Non-pigmented ciliary epithelial cell (primary cell): ENCODE results near the gene ABCC2.

ENCODE experiments used
- DNase-seq: peaks from one replicate; pipeline ENCODE4 v3.0.0-alpha.2; 2010; ENCODE audit warnings: low read depth

Gene ABCC2

DNA sequence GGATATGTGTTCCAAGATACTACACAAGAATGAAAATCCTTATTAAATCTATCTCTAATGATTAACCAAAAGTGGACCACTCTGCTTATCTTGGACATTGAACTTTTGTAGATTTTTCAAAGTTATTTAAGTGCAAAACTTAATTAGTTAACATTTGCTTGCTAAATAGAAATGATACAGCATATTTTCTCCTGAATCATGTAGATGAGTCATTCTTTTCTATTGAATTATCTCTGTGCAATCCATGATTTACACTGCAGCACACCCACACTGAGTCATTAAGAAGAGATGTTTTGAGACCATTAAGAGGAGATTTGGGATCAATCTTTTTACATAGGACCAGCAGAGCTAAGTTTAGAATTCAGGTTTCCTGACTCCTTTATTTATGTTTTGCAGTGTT is 6.6 kb upstream of the ABCC2 start:
- DNase-seq: peak; percentile 51

GRCh38 chr10:99777918-99778714 is 4.3 kb upstream of the ABCC2 start:
- no peak for DNase-seq

- DNase-seq: peak; percentile 44
These were observed 3.1 kb upstream of the ABCC2 start for GRCh38 chr10:99779335-99779734.

GRCh38 chr10:99781734-99782429 is 558 bp upstream of the ABCC2 start:
- no peak for DNase-seq

DNA sequence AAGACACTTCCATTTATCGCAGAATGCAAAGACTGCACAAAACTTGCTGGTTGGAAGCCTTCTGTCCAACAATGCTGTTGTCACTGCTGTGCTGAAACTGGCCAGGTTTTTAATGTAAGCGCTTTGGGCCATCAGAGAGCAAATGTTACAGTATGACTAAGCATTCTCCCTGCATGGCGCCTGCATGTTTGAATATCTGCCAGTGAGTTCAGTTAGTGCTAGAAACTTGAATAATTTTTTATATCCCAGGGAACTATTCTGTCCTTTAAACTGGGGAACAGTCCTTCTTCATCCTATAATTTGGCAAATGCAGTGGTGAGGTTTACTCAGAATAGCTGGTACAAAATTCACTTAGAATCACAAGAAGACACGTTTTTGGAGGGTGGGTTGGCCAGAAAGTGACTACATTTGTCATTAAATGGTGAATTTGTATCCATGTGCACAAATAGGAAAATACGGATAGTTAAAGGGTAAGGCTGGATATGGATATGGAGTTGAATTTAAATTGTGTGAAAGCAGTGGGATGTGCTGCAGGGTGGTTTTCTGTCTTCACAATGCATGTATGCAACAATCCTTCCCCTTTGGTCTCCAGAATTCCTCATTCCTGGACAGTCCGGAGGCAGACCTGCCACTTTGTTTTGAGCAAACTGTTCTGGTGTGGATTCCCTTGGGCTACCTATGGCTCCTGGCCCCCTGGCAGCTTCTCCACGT is 1.7 kb downstream of the ABCC2 start:
- peak; percentile 50 for DNase-seq

- no peak for DNase-seq
These were observed 2.4 kb downstream of the ABCC2 start for GRCh38 chr10:99784727-99785441.

- DNase-seq: no peak
These were observed 3.2 kb downstream of the ABCC2 start for GRCh38 chr10:99785646-99786045.

GRCh38 chr10:99787311-99787710 is 4.9 kb downstream of the ABCC2 start:
- DNase-seq: no peak

- no peak for DNase-seq
These were observed 5.5 kb downstream of the ABCC2 start for GRCh38 chr10:99787782-99788445.

- no peak for DNase-seq
These were observed 6.3 kb downstream of the ABCC2 start for GRCh38 chr10:99788598-99789256.

GRCh38 chr10:99791831-99792230 is 9.4 kb downstream of the ABCC2 start:
- no peak for DNase-seq

DNA sequence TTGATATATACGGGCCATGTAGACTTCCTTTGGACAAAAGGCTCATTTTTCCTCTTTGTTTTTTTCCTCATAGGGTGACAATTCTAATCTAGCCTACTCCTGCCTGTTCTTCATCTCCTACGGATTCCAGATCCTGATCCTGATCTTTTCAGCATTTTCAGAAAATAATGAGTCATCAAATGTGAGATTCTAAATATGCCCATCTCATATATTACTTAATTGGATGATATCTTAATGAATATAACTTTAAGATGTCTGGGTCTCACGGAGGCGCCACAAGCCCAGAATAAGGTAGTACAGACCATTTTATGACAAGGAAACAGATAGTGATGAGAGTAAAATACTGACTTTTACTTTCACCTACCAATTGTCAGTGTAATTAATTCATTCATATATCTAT is 11.4 kb downstream of the ABCC2 start:
- no peak for DNase-seq

- DNase-seq: no peak
These were observed 14.5 kb downstream of the ABCC2 start for GRCh38 chr10:99796928-99797327.

- DNase-seq: no peak
These were observed 15.6 kb downstream of the ABCC2 start for GRCh38 chr10:99798031-99798430.

DNA sequence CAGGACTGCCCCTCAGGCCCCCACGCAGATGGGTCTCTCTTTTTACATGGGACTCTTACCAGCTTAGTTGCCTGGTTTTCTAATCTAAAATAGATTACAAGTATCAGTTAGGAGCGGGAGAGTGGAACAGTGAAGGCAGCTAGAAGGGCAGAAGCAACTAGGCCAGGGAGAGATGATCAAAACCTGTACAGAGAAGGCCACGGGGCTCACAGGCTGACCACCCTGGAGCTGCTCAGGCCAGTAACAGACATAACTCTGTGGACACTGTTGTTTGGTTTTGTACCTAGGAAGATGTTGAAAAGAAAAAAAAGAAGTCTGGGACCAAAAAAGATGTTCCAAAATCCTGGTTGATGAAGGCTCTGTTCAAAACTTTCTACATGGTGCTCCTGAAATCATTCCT is 16.5 kb downstream of the ABCC2 start:
- DNase-seq: no peak

DNA sequence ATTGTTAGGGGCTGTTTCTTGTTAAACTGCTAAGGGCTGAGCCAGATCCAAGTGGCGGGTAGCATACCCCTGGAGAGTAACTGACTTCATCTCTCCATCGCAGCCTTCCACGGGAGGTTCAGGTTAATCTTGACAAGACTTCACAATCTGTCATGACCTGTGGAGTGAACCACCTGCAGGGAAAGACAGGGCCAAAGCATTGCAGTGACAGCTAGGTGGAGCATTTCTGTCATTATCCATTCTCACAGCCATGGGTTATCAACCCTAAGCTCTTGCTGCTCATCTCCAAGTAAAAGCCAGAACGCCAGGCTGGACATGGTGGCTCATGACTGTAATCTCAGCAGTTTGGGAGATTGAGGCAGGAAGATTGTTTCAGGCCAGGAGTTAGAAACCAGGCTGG is 17.2 kb downstream of the ABCC2 start:
- DNase-seq: no peak

- DNase-seq: no peak
These were observed 22.0 kb downstream of the ABCC2 start for GRCh38 chr10:99804471-99804870.

DNA sequence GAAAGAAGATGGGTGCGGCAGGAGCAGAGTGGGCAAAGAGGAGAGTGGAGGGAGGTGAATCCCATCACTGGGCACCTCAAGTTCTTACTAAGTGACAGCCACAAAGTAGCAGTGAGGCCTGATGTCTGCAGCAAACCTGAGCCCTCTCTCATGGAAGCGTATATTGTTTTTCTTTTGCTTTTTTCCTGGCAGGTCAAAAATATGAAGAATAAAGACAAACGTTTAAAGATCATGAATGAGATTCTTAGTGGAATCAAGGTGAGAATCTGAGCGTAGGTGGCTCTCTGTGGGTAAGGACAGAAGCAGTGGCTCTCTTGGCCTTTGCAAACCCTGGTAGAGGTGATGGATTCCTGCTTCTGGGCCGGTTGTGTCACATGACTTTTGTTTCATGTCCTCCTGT is 22.8 kb downstream of the ABCC2 start:
- DNase-seq: no peak

DNA sequence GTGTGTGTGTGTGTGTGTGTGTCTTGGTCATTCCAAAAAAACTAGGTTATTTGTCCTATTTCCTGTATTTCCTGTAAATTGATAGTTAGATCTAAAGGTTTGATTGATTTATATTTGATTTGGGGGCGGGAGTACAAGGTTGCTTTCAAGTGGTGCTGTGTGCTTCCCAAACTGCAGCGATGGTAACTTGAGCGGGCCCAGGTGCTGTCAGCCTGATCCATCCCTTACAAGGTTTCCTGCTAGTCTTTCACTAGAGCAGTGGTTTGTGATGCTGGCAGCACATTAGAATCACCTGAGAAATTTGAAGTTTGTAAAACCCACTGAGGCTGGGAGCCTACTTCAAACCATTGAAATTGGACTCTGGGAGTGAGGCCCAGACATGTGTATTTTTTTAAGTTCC is 23.7 kb downstream of the ABCC2 start:
- no peak for DNase-seq

- DNase-seq: no peak
These were observed 25.3 kb downstream of the ABCC2 start for GRCh38 chr10:99807786-99808185.

DNA sequence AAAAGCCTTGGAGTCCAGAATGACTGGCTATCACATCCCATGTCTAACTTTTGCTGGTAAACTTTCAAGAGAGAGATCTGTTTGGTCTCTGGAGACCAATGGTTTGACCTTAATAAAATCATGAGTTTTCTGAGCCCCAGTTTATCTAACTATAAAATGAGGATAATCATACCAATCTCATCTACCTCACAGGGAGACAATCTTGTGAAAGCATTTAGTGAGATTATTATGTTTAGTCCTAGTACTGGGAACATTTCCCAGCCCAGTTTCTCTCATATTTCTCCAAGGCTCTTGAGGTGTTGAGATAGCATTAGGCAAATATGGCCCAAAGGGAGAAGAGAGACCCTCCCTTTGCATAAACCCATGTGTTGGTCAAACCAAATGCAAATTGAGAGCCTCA is 25.8 kb downstream of the ABCC2 start:
- DNase-seq: no peak
